Measurements from ENCODE around the gene PLCD1.

Gene PLCD1

GRCh38 chr3:37984051-37984450 lies 45.4 kb downstream of the PLCD1 start:
- TF ChIP-seq CTCF (IDR thresholded peaks at IDR 0.05; ENCODE audit: borderline replicate concordance, insufficient read depth, low read depth, low read length) = no peak
- H3K4me3 ChIP-seq (ENCODE audit: low read depth, low read length) = no peak overlapping the region

GRCh38 chr3:37982331-37982730 lies 47.1 kb downstream of the PLCD1 start:
- no peak for TF ChIP-seq CTCF (IDR thresholded peaks at IDR 0.05; ENCODE audit: borderline replicate concordance, insufficient read depth, low read depth, low read length)
- H3K4me3 ChIP-seq (ENCODE audit: low read depth, low read length) = no peak overlapping the region

GRCh38 chr3:37981348-37981664 lies 48.1 kb downstream of the PLCD1 start:
- no peak for TF ChIP-seq CTCF (IDR thresholded peaks at IDR 0.05; ENCODE audit: borderline replicate concordance, insufficient read depth, low read depth, low read length)
- H3K4me3 ChIP-seq (ENCODE audit: low read depth, low read length) = no peak overlapping the region

- no peak for TF ChIP-seq CTCF (IDR thresholded peaks at IDR 0.05; ENCODE audit: borderline replicate concordance, insufficient read depth, low read depth, low read length)
- no peak overlapping the region for H3K4me3 ChIP-seq (ENCODE audit: low read depth, low read length)
These were observed 48.7 kb downstream of the PLCD1 start for GRCh38 chr3:37980462-37981347.

GRCh38 chr3:37979541-37980461 lies 49.6 kb downstream of the PLCD1 start:
- TF ChIP-seq CTCF (IDR thresholded peaks at IDR 0.05; ENCODE audit: borderline replicate concordance, insufficient read depth, low read depth, low read length) = no peak
- H3K4me3 ChIP-seq (ENCODE audit: low read depth, low read length) = no peak overlapping the region

GRCh38 chr3:37974121-37975083 lies 55.0 kb downstream of the PLCD1 start:
- H3K4me3 ChIP-seq (ENCODE audit: low read depth, low read length) = no peak overlapping the region
- peak; percentile 89 for TF ChIP-seq CTCF (IDR thresholded peaks at IDR 0.05; ENCODE audit: borderline replicate concordance, insufficient read depth, low read depth, low read length)

Data from GM12875 (cell line).